Head of caudate nucleus (tissue), 42 donors: Measurements from ENCODE around the gene ELMO2.
"Not testable (repeated sequence)": the region's sequence is repeated elsewhere in the genome, so short reads cannot be mapped to it uniquely, and the experiment has no call there.

Experiments
- DNase-seq, 42 donors: peaks; one replicate each; pipeline versions ENCODE4 v3.0.0 to v3.0.0-alpha.2; 2020 to 2021; ENCODE audit warnings: mixed read lengths in 7 of 42
- intact Hi-C: fragments of 100-400 bp; cut with DNase I; formaldehyde crosslinking; loops from one replicate; pipeline ENCODE4 v1.15.0; 2022

The ELMO2 gene

DNA sequence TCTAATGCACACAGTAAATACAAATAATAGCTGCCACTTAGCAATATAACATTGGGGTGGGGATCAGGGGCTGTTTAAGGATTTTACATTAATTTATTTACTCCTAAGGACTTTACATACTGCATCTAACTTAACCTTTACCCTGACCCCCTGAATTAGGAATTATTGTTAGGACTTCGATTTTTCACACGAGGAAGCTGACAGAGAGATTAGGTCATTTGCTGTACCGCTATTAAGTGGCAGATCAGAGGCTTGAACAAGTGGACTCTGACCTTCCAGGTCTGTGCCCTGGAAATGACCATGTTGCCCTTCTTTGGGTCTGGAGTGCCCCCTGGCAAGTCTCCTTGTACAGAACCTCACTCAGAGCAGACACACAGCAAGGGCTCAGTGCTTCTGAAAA lies 5.2 kb upstream of the ELMO2 start:
- DNase-seq: peak in 1 of 42 donors; percentile 36
- intact Hi-C loops: no loop called here

DNA sequence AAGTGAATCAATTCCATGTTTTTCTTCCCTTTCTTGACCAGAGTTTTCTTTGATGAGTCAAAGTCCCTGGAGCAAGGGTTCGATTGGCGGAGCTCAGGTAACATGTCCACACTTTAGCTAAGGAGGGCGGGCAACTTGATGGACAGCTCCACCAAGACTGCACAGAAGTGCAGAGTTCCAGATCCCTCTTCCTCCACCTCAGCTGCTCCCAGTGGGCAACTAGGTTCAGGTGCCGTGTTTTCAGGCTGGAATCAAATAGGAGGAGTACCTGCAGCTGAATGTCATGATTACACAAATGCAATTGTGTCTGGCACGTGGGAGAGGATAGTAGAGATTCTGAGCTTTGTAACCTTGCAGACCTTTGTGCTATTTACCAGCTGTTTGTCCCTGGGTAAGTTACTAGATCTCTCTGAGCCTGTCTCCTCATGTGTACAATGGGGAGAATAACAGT lies 1.9 kb upstream of the ELMO2 start:
- no peak for DNase-seq
- intact Hi-C loops: no loop called here

DNA sequence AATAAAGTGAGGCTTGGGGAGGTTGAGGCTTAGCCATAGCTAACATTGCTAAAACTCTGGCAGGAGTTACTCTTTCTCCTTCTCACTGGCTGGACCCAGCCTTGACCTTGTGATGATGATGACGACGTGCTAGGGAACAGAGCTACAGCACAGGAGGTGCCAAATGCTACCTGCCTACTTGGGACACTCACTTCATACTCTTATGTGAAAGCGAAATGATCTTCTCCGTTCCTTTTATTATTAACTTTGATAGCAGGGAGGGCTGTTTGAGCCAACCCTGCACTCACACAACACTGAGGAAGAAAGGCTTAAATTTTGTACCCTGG lies 1.2 kb upstream of the ELMO2 start:
- DNase-seq: no peak
- intact Hi-C loops: no loop called here

DNA sequence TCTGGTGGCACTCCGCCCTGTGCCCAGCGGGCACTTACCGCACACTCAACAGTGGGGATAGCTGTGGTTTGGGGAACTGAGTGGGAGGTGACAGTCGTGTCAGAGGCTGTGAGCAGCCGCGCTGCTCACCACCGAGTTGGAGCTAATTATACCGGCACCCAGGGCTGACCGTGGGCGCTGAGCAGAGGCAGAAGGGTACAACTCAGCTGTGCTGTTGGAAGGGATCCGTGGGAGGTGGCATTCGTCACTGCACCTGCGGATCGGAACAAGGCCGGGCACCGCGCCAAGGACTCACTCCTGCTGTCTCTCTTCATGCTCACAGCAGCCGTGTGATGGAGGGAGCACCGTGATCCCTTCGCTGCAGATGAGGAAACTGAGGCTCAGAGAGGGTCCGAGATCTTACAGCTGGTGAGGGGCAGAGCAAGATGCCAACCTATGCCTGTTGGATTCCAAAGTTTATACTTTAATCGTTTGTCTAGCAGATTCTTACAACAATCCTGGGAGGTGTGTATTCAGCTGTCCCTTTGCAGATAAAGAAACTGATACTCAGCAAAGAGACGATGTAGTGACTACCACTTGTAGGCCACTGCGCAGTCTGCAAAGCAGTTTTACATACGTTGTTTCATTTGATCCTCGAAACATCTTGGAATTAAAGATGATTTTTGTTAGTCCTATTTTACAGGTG lies 713 bp upstream of the ELMO2 start:
- DNase-seq: peak; percentile 75 to 97 (median 89)
- intact Hi-C loops: no loop called here

DNA sequence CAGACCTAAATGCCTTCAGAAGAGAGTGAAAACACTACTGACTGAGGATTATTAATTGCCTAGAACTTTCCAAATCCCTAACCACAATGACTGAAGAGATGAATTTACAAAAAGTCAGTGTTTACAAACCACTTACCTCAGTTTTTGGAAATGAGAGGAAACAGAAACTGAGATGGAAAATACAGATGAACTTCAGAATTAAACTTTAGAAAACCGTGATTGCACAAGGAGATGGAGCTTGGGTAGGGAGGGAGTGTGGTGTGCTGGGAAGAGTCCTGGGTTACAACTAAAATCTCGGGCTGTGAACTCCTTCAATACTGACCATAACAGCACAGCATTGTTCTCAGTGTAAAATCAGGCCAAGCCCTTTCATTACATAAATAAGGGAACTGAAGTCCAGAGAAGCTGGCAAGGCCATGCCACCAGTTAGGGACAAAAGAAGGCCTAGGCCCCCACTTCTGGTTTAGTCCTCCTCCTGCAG lies 4.0 kb downstream of the ELMO2 start:
- peak in 31 of 42 donors; percentile 29 to 81 (median 58) for DNase-seq
- intact Hi-C loops: loop anchor here (5.0 kb wide), 1 partner anchor 380 kb away; no protein-coding TSS in a partner anchor

DNA sequence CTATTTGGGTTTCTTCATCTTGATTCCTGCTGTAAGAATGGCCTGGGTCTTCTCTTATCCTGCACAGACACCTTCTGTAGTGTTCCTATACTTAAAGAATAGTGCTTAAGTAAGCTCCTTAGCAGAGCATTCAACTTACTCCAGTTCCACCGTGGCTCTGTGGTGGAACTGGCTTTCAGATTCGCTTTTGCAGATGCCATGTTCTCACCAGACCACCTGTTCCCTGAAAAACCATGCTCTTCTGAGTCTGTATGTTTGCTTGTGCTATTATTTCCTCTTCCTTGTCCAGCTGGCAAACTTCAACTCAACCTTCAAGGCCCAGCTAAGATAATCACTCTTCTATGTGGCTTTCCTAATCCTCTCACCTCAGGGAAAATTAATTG lies 4.9 kb downstream of the ELMO2 start:
- intact Hi-C loops: loop anchor here (5.0 kb wide), 1 partner anchor 379 kb away; no protein-coding TSS in a partner anchor
- no peak for DNase-seq

DNA sequence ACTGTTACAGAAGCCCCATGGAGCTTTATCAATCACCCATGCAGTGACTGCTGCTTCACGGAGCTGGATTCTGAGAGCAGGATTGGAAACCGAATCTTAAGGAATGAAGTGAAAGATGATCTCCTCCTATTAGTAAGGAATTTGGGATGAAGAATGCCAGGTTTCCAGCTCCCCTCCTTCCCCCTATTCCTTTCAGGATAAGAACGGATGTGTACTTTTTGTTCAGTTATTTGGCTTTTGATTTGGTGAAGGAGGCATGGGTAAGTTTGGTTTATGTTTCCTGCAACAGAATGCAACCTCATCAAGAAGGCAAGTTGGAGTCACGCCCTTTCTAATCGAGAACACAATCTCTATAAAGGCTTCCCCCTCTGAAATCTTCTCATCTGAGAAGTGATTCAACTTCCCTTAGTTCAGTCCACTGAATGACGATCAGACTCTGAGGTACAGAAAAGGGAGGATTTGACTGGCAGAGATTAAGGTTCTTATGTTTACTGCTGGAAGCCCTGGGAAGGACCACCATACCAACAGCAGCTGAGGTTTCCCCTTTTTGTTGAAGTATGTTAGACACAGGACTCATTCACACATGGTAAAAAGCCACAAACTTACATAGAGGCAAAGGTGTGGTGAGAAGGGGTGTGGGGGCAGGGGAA lies 5.5 kb downstream of the ELMO2 start:
- no peak for DNase-seq
- intact Hi-C loops: loop anchor here (5.0 kb wide), 1 partner anchor 379 kb away; no protein-coding TSS in a partner anchor

DNA sequence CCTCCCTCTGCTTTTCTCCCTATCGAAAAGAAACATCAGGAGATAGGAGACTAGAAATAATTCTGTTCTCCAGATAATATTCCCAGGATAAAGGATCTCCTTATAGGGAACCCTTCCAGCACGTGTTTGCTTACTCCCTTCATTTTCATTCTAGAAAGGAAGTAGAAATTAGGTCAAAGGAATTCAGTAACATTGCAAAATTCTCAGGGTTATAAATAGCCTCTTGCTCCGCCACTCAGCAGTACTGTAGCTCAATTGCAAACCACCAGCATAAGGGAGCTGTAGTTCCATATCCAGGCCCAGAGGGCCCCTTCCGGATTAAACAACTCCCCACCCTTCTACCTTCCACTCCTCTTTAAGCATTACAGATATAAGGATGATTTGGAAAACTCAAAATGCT lies 6.2 kb downstream of the ELMO2 start:
- intact Hi-C loops: loop anchor here (5.0 kb wide), 1 partner anchor 378 kb away; no protein-coding TSS in a partner anchor
- peak in 2 of 42 donors; percentile 47 to 66 for DNase-seq

DNA sequence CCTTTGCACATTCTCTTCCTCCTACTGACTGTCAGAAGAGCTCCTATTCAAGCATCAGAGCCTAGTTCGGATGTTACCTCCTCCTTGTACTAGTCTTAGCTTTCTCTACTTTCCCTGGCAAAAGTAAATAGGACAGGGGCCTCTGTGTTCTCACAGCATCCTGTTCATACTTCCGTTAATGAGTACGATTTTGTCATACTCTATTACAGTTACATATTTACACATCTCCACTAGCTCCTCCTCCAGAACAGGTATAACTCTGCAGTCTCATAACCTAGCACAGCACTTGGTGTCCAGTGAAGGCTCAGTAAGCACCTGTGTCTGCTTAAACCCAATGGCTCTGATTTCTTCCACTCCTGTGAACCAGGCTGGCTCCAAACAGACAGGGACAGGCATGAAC lies 7.0 kb downstream of the ELMO2 start:
- intact Hi-C loops: no loop called here
- DNase-seq: no peak

DNA sequence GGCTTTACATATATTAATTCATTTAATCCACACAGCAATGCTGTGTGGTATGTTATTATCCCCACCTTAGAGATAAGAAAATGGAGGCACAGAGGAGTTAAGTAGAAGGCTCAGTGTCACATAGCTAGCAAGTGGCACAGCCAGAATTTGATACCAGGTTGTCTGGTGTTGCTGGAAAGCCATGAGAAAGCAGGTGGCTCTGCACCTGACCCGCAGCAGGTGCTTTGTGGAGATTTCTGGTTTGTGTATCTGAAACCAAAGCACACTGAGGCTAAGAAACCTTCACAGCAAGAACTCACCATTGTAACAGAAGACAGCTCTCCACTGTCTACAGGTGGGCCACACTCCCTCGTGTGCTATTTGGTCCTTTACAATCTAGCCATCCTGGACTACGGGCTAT lies 7.5 kb downstream of the ELMO2 start:
- no peak for DNase-seq
- intact Hi-C loops: no loop called here

DNA sequence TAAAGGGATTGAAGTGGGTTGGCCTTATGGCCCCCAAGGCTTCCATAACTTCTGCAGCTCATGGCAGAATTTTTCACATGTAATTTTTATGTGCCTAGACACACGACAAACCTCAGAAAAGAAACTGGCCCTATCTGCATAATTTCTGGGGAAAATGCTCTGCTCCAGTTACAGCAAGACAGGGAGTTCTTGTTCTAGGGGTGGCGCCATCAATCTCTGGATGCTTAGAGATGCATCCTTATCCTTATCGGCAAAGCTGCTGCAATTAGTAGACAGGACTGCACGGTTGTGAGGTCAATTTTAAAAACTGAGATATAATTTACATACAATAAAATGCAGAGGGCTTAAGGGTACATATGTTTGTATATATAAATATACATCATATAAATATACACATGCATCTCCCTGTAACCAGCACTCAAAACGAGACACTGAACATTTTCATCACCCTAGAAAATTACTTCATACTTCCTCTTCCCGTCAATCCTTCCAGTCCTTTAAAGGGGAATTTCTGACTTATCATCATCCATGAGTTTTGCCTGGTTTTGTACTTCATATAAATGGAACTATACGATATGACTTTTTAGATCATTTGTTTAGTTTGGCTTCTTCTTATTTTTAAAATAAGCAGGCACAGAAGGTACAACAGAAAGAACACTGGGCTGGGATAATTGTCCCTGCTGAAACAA lies 10.2 kb downstream of the ELMO2 start:
- intact Hi-C loops: no loop called here
- peak in 8 of 42 donors; percentile 24 to 57 (median 47) for DNase-seq

DNA sequence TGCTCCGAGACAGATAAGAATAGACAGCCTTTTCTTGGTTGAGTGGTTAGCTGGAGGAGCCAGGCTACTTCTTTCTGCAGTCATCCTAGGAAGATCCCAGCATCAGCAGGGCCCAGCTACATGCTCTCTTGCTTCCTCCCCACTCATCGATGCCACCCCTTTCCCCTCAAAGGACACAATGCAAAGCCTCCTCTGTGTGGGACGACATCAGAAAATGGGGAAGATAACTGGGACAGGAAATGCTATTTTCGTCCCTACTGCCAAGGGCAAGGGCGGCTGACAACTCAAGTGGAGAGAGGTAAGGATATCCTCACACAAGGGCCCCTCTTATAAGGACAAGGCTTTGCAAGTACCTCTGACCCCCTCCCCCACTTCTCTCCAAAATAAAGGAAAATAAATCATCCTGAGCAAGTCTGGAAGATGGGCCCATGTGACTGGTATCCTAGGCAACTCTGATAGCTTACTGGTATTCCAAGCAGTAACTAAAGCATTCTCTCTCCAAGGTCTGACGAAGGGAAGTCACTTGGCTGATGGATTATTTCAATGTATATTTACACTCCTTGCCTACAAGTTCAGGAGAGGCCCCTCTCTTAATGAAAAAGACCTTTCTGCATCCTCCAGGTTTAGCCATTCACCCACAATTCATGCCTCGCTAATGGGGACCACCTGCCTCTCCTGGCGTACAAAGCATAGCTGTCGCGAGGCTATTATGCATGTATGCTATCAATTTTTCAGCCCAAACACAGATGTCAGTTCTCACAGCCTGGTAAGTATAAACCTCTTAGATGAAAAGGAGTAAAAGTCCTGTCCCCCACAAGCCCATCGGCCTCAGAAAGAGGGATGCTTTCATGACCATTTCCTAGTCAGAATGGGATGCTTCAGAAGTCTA lies 11.3 kb downstream of the ELMO2 start:
- DNase-seq: peak in 12 of 42 donors; percentile 21 to 71 (median 40)
- intact Hi-C loops: no loop called here

DNA sequence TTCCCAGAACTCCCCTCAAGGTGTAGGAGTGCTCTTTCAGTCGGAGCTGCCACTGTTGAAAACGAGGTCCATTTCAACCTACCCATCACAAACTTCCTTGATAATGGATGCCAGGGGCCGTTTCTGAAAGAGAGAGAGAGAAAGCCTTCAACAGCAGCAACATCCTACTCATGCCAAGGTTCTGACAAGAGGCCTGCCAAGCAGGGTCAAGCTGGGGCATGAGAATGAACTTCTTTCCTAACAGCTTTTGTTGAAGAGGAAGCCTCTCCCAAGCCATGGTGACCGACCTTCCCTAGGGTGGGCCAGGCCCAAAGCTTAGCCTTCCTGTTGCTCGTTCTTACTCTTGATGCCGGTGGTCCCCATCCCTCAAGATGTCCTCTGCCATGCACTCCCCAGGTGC lies 12.4 kb downstream of the ELMO2 start:
- peak in 1 of 42 donors; percentile 56 for DNase-seq
- intact Hi-C loops: no loop called here

DNA sequence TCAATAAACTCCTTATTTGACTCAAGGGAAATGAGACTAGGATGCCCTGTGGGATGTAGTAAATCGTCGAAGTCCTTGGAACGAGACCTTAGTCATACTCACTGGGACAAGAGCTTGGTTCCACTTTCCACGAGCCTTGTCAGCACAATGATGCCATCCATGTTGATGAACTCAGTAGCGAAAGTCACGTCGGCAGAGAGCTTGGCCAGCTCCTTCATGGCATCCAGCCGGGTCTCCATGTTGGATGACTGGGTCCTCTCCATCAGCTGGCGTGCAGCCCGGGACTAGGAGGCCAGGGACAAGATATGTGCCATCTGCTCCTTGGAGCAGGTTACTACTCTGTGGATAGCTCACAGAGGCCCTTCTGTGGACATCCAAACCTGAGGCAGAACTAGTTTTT lies 17.5 kb downstream of the ELMO2 start:
- intact Hi-C loops: no loop called here
- DNase-seq: peak in 1 of 42 donors; percentile 32

DNA sequence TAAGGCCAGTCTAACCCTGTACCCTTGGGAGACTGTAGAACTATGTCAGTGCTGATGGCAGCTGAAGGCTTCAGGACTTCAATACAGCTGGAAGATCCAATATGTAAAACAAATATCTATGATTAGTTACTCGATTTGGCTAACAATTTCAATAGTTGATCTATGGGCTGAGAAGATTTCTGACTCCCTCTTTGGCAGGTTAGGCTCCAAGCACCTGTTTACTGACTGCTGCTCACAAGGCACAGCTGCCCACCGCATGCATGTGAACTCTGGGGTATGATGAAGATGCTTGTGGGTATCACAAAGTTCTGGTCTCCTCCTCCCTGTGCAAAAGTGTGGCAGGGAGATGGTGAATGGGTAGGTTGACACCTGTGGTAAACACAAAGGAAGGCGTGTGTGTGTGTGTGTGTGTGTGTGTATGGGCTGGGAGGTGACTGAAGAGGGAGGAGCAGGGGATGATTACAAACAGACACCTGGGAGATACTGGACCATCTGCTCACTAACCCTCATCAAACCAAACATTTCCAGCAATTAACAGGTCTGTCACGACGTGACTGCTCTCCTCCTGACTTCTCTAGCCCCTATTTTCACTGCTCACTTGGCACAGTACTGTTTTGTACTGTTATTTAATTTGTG lies 18.1 kb downstream of the ELMO2 start:
- no peak for DNase-seq
- intact Hi-C loops: no loop called here

DNA sequence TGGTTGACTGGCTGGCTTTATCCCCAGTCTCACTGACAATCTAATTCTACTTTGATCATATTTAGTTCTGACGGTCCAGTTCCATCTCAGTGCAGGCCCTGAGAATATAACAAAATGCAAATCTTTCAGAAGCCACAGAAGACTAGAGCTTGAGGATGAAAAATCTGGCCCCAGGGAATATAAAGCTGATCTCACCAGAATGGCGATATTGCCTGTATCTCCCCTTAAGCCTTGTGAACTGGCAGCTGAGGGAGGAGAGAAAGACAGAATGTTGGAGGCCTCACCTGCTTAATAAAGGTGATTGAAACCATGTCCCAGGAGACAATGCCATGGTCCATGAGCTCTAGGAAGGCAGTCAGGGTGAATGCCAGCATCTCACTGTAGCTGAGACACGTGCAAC lies 19.4 kb downstream of the ELMO2 start:
- DNase-seq, intact Hi-C loops: not testable (repeated sequence)

DNA sequence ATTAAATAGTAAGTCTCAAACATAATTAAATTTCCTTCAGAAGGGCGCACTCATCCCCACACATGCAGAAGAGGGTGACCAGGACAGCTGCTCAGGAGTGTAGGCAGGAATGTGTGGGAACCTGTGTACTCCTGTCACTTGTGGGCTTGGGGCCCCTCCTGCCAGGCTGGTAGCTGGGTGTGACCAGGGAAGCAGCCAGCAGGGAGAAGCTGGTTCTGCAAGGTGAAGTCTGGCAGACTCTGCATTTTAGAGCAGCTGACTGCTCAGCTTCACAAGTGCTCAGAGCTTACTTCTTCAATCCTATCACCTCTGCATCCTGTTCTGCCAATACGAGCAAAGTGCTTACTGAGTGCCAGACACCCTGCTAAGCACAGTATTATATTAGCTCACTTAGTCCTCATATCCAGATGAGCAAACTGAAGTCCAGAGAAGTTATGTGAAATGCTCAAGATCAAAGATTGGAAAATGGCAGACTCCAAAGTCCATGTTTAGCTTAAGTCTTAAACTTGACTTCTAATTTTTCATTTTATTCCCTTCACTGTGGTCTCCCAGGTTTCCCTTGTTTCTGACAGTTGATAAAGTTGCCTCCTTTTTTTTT lies 27.9 kb downstream of the ELMO2 start:
- peak in 1 of 42 donors; percentile 30 for DNase-seq
- intact Hi-C loops: no loop called here

DNA sequence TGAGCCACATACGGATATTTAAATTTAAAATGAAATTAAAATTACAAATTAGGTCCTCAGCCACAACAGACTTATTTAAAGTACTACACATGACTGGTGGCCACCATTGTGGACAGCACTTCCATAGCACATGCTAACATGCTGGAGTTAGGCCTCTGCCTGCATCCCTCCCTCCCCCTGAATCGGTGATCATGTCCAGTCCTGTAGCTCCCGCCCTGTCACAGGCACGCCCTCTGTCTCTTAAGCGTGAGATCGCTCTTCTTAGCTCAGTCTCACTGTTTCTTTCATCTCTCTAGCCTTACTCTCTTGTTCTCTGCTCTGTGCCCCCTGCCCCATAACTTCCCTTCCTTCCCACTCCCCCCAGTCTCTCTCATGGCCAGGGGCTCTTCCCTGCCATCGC lies 28.9 kb downstream of the ELMO2 start:
- intact Hi-C loops: no loop called here
- no peak for DNase-seq
